ENCODE results near the gene RNU2-1.

RNU2-1 gene

DNA sequence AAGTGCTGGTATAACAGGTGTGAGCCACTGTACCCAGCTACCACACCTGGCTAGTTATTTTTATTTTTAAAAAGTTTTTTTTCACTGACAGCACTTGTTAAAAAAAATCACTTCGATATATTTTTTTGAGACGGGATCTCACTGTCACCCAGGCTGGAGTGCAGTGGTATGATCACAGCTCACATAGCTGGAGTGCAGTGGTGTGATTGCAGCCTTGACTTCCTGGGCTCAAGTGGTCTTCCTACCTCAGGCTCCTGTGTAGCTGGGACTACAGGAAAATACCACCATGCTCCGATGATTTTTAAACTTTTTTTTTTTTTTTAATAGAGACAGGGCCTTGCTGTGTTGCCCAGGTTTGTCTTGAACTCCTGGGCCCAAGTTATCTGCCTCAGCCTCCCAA is 49.9 kb downstream of the RNU2-1 start:
- TF ChIP-seq FOXM1 (IDR thresholded peaks at IDR 0.05; ENCODE audit: borderline replicate concordance, low read depth) (no peak), EGR1 (IDR thresholded peaks at IDR 0.05) (no peak), CEBPB (IDR thresholded peaks at IDR 0.05) (no peak), NFIC (IDR thresholded peaks at IDR 0.05) (no peak), ZBTB7A (IDR thresholded peaks at IDR 0.05; ENCODE audit: low read depth) (no peak), TEAD4 (IDR thresholded peaks at IDR 0.05) (no peak), RAD21 (IDR thresholded peaks at IDR 0.05; ENCODE audit: low read depth) (no peak), TAF1 (IDR thresholded peaks at IDR 0.05; ENCODE audit: low read depth) (no peak)
- TF ChIP-seq, protein P1, sequence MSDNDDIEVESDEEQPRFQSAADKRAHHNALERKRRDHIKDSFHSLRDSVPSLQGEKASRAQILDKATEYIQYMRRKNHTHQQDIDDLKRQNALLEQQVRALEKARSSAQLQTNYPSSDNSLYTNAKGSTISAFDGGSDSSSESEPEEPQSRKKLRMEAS (IDR thresholded peaks at IDR 0.05): no peak
- TF ChIP-seq, protein P2, sequence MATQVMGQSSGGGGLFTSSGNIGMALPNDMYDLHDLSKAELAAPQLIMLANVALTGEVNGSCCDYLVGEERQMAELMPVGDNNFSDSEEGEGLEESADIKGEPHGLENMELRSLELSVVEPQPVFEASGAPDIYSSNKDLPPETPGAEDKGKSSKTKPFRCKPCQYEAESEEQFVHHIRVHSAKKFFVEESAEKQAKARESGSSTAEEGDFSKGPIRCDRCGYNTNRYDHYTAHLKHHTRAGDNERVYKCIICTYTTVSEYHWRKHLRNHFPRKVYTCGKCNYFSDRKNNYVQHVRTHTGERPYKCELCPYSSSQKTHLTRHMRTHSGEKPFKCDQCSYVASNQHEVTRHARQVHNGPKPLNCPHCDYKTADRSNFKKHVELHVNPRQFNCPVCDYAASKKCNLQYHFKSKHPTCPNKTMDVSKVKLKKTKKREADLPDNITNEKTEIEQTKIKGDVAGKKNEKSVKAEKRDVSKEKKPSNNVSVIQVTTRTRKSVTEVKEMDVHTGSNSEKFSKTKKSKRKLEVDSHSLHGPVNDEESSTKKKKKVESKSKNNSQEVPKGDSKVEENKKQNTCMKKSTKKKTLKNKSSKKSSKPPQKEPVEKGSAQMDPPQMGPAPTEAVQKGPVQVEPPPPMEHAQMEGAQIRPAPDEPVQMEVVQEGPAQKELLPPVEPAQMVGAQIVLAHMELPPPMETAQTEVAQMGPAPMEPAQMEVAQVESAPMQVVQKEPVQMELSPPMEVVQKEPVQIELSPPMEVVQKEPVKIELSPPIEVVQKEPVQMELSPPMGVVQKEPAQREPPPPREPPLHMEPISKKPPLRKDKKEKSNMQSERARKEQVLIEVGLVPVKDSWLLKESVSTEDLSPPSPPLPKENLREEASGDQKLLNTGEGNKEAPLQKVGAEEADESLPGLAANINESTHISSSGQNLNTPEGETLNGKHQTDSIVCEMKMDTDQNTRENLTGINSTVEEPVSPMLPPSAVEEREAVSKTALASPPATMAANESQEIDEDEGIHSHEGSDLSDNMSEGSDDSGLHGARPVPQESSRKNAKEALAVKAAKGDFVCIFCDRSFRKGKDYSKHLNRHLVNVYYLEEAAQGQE (IDR thresholded peaks at IDR 0.05; ENCODE audit: low read depth): no peak
- TF ChIP-seq, protein P3, sequence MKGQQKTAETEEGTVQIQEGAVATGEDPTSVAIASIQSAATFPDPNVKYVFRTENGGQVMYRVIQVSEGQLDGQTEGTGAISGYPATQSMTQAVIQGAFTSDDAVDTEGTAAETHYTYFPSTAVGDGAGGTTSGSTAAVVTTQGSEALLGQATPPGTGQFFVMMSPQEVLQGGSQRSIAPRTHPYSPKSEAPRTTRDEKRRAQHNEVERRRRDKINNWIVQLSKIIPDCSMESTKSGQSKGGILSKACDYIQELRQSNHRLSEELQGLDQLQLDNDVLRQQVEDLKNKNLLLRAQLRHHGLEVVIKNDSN (IDR thresholded peaks at IDR 0.05): no peak

Data from Ishikawa (cell line).